Tibial artery (tissue), 4 donors: ENCODE measurements around the gene TMEM132D.

ENCODE experiments used
- DNase-seq, 2 donors: peaks; one replicate each; pipeline ENCODE4 v3.0.0-alpha.2; 2019
- H3K27ac ChIP-seq, 2 donors: fragments of 200-600 bp; sonication (generic) in 1 of 2; 1 replicate in 1 of 2; 2 replicates in 1 of 2; pipeline ENCODE4 v1.5.1; 2018 to 2019; ENCODE audit warnings: mild to moderate bottlenecking in 1 of 2
- H3K27me3 ChIP-seq, 2 donors: fragments of 200-600 bp; sonication (generic) in 1 of 2; one replicate each; pipeline versions ENCODE4 v1.5.1 to v1.6.0; 2016 to 2019
- H3K36me3 ChIP-seq, 3 donors: fragments of 200-600 bp; sonication (generic) in 2 of 3; one replicate each; pipeline ENCODE4 v1.5.1; 2016 to 2019; ENCODE audit warnings: mild to moderate bottlenecking in 2 of 3
- H3K4me1 ChIP-seq, 4 donors: fragments of 200-600 bp; sonication (generic) in 2 of 4; 1 replicate in 3 of 4; 2 replicates in 1 of 4; pipeline ENCODE4 v1.5.1; 2016 to 2019
- H3K4me3 ChIP-seq, 2 donors: fragments of 200-600 bp; sonication (generic) in 1 of 2; 1 replicate in 1 of 2; 2 replicates in 1 of 2; pipeline ENCODE4 v1.5.1; 2018 to 2019; ENCODE audit warnings: mild to moderate bottlenecking in 2 of 2
- H3K9me3 ChIP-seq, 3 donors: fragments of 200-600 bp; sonication (generic) in 1 of 3; one replicate each; pipeline ENCODE4 v1.5.1; 2016 to 2019
- intact Hi-C: fragments of 100-400 bp; cut with DNase I; formaldehyde crosslinking; loops from one replicate; pipeline ENCODE4 v1.15.0; 2023; ENCODE audit warnings: low total_unique reads
- TF ChIP-seq, protein P1 (sequence below), 2 experiments: fragments of 200-600 bp in 1 of 2; fragments of 450-650 bp in 1 of 2; IDR thresholded peaks; one replicate each; pipeline ENCODE4 v1.5.1; 2017 to 2019; ENCODE audit warnings: antibody characterized with exemption in 2 of 2, mild to moderate bottlenecking in 1 of 2, moderate library complexity in 1 of 2

Gene TMEM132D

GRCh38 chr12:129886541-129886940, 17.3 kb downstream of the TMEM132D start:
- no peak overlapping the region for H3K27ac ChIP-seq
- no peaks in the 10 kb centered on the region for H3K36me3 ChIP-seq
- no peaks in the 10 kb centered on the region for H3K9me3 ChIP-seq
- no peak for DNase-seq
- no peaks in the 10 kb centered on the region for H3K4me1 ChIP-seq
- intact Hi-C loops, result no loop called here
- no peaks in the 10 kb centered on the region for H3K27me3 ChIP-seq
- no peak overlapping the region for H3K4me3 ChIP-seq
- TF ChIP-seq, protein P1, sequence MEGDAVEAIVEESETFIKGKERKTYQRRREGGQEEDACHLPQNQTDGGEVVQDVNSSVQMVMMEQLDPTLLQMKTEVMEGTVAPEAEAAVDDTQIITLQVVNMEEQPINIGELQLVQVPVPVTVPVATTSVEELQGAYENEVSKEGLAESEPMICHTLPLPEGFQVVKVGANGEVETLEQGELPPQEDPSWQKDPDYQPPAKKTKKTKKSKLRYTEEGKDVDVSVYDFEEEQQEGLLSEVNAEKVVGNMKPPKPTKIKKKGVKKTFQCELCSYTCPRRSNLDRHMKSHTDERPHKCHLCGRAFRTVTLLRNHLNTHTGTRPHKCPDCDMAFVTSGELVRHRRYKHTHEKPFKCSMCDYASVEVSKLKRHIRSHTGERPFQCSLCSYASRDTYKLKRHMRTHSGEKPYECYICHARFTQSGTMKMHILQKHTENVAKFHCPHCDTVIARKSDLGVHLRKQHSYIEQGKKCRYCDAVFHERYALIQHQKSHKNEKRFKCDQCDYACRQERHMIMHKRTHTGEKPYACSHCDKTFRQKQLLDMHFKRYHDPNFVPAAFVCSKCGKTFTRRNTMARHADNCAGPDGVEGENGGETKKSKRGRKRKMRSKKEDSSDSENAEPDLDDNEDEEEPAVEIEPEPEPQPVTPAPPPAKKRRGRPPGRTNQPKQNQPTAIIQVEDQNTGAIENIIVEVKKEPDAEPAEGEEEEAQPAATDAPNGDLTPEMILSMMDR (IDR thresholded peaks at IDR 0.05), result no peak

- TF ChIP-seq, protein P1 (IDR thresholded peaks at IDR 0.05), result no peak
- no peaks in the 10 kb centered on the region for H3K4me1 ChIP-seq
- DNase-seq, result no peak
- H3K36me3 ChIP-seq, result no peaks in the 10 kb centered on the region
- no peak overlapping the region for H3K27ac ChIP-seq
- H3K4me3 ChIP-seq, result no peak overlapping the region
- intact Hi-C loops, result no loop called here
- H3K27me3 ChIP-seq, result no peaks in the 10 kb centered on the region
- H3K9me3 ChIP-seq, result no peaks in the 10 kb centered on the region
Measured at GRCh38 chr12:129885287-129885686, 18.5 kb downstream of the TMEM132D start.

DNA sequence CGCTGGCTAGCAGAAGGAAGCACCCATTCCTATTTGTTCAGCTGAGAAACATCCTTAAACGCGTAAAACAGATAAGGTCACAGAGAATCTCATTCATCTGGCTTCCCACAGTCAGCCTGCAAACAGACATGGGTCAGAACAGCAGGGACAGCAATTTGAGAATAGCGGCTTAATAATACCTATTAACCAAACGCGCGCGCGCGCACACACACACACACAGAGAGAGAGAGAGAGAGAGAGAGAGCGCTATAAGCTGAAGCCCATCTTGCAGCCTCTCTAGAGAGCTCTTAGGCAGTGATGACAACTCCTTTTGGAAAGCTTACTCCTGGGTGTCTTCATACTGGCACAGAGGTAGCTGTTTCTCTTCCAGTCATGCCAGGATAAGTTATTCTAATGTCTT, 26.4 kb downstream of the TMEM132D start:
- H3K4me1 ChIP-seq, result no peaks in the 10 kb centered on the region
- H3K4me3 ChIP-seq, result no peak overlapping the region
- intact Hi-C loops, result no loop called here
- no peak for DNase-seq
- H3K27me3 ChIP-seq, result no peaks in the 10 kb centered on the region
- TF ChIP-seq, protein P1 (IDR thresholded peaks at IDR 0.05), result no peak
- H3K36me3 ChIP-seq, result no peaks in the 10 kb centered on the region
- no peak overlapping the region for H3K27ac ChIP-seq
- H3K9me3 ChIP-seq, result peaks cover 0 to 4% (median 0%) of the 10 kb centered on the region in 3 donors

- Histone ChIP-seq H3K4me1 (no peaks in the 10 kb centered on the region), H3K9me3 (peaks cover 0 to 9% (median 0%) of the 10 kb centered on the region in 3 donors), H3K27ac (no peak overlapping the region), H3K36me3 (no peaks in the 10 kb centered on the region), H3K27me3 (no peaks in the 10 kb centered on the region), H3K4me3 (no peak overlapping the region)
- no peak for DNase-seq
- TF ChIP-seq, protein P1 (IDR thresholded peaks at IDR 0.05), result no peak
- intact Hi-C loops, result no loop called here
Measured at GRCh38 chr12:129873833-129874208, 30.0 kb downstream of the TMEM132D start.

DNA sequence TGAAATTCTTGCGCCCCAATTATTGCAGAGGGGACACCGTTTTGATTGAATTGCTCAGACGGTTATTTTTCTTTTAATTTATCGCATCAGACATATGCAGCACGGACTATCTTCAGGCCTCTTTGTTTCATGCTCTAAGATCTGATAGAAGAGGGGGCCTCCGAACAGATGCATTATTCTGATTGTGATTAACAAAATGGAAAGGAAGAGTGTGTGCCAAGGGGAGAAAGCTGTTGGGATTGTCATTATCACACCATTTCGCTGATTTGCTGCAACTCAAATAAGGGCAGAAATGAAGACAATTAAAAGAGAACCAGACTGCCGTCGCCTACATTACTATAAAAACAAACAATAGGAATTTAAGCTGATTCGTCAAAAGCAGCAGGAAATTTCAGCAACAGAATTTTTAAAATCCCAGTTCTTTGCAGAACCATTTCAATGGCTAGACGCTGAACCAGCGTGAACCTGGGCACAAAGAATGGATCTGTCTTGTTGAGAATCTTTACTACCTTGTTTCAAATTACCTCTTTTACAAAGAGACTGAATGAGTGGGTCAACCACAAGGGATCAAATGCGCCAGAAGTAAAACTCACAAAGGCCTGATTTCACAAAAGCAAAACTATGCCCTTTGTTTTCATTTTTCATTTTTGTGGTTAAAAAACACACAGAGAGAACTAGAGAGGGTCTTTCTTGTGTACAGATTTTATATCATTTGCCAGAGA, 30.6 kb downstream of the TMEM132D start:
- H3K36me3 ChIP-seq, result no peaks in the 10 kb centered on the region
- intact Hi-C loops, result no loop called here
- H3K4me1 ChIP-seq, result no peaks in the 10 kb centered on the region
- no peak for DNase-seq
- H3K4me3 ChIP-seq, result no peak overlapping the region
- TF ChIP-seq, protein P1 (IDR thresholded peaks at IDR 0.05), result no peak
- no peaks in the 10 kb centered on the region for H3K27me3 ChIP-seq
- H3K9me3 ChIP-seq, result peaks cover 0 to 9% (median 0%) of the 10 kb centered on the region in 3 donors
- H3K27ac ChIP-seq, result no peak overlapping the region
